Lung (tissue), 12 donors: ENCODE results near the gene CENPT. TPM values are rescaled to one million over a fixed set of nuclear protein-coding genes. Genes with fewer than 3 reads are reported as not detected.

ENCODE experiments used
- ATAC-seq: fragments of 200-7000 bp; cut with Tn5 transposase; one replicate; pipeline ENCODE4 v1.9.1; 2020; ENCODE audit warnings: moderate number of reproducible peaks; ENCODE audit not compliant: insufficient read depth, low FRiP score
- DNase-seq, 3 donors: peaks; one replicate each; pipeline ENCODE4 v3.0.0-alpha.2; 2013 to 2017
- H3K27ac ChIP-seq, 2 donors: one replicate each; pipeline ENCODE4 v1.5.1; 2013; ENCODE audit warnings: mild to moderate bottlenecking in 2 of 2, moderate library complexity in 2 of 2, control low read depth in 1 of 2, inconsistent platforms in 1 of 2, low read depth in 1 of 2, low read length in 1 of 2
- H3K27me3 ChIP-seq, 3 donors: one replicate each; pipeline ENCODE4 v1.5.1; 2013; ENCODE audit warnings: low read length in 2 of 3; ENCODE audit not compliant: control insufficient read depth in 3 of 3, insufficient read depth in 3 of 3
- H3K36me3 ChIP-seq, 4 donors: one replicate each; pipeline ENCODE4 v1.5.1; 2013; ENCODE audit warnings: low read length in 4 of 4, mild to moderate bottlenecking in 1 of 4, moderate library complexity in 1 of 4; ENCODE audit not compliant: control insufficient read depth in 4 of 4, insufficient read depth in 4 of 4
- H3K4me1 ChIP-seq, 5 donors: one replicate each; pipeline ENCODE4 v1.5.1; 2013; ENCODE audit warnings: low read length in 5 of 5, mild to moderate bottlenecking in 2 of 5, moderate library complexity in 1 of 5; ENCODE audit not compliant: control insufficient read depth in 5 of 5, insufficient read depth in 5 of 5
- H3K4me3 ChIP-seq: one replicate; pipeline ENCODE4 v1.5.1; 2013; ENCODE audit warnings: mild to moderate bottlenecking, control low read depth, moderate library complexity
- H3K9ac ChIP-seq, 2 donors: one replicate each; pipeline ENCODE4 v1.5.1; 2013; ENCODE audit warnings: low read length in 2 of 2, control low read depth in 1 of 2; ENCODE audit not compliant: insufficient read depth in 1 of 2
- H3K9me3 ChIP-seq, 4 donors: one replicate each; pipeline ENCODE4 v1.5.1; 2013; ENCODE audit warnings: low read length in 3 of 4, mild to moderate bottlenecking in 1 of 4, moderate library complexity in 1 of 4; ENCODE audit not compliant: control insufficient read depth in 4 of 4, insufficient read depth in 3 of 4
- WGBS, 2 donors: extraction: QIAGEN DNeasy Blood & Tissue Kit; methylation state at CpG; one replicate each; pipeline ENCODE4 v1.1.7; 2013; 5-methylcytosine and 5-hydroxymethylcytosine counted together
- polyA plus RNA-seq, 2 donors: library from polyadenylated mRNA; stranded (reverse); fragments of 200-250 nt; gene quantifications; one replicate each; pipeline ENCODE4 v1.2.1, GENCODE V29; 2013
- total RNA-seq, 2 donors: library from RNA; depleted of rRNA in 1 of 2; stranded (reverse); fragments of >200 nt in 1 of 2; gene quantifications; one replicate each; pipeline ENCODE4 v1.2.1, GENCODE V29; 2014 to 2021
- TF ChIP-seq, protein P1 (sequence below): IDR thresholded peaks from 2 replicates; pipeline ENCODE4 v1.5.1; 2012; ENCODE audit warnings: mild to moderate bottlenecking; ENCODE audit errors: control extremely low read depth, extremely low read depth
- donor health status: control.
- donor health status: control.
- donor health status: Bipolar disorder and iron deficiency.
- donor health status: healthy.
- donor health status: DM: yes; HTN: yes; CAD: no.

The CENPT gene
- total and polyA plus RNA-seq, 4 donors = 28.5 to 47.5 (median 33.0) TPM

DNA sequence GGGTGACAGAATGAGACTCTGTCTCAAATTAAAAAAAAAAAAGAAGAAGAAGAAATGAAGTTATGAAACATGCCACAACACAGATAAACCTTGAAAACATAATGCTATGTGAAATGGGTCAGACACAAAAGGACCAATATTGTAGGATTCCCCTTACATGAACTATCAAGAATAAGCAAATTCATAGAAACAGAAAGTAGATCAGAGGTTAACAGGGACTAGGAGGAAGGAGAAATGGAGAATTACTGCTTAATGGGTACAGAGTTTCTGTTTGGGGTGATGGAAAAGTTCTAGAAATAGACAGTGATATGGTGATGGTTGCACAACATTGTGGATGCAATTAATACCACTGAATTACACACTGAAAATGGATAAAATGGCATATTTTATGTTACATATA lies 57.4 kb downstream of the CENPT start:
- TF ChIP-seq, protein P1, sequence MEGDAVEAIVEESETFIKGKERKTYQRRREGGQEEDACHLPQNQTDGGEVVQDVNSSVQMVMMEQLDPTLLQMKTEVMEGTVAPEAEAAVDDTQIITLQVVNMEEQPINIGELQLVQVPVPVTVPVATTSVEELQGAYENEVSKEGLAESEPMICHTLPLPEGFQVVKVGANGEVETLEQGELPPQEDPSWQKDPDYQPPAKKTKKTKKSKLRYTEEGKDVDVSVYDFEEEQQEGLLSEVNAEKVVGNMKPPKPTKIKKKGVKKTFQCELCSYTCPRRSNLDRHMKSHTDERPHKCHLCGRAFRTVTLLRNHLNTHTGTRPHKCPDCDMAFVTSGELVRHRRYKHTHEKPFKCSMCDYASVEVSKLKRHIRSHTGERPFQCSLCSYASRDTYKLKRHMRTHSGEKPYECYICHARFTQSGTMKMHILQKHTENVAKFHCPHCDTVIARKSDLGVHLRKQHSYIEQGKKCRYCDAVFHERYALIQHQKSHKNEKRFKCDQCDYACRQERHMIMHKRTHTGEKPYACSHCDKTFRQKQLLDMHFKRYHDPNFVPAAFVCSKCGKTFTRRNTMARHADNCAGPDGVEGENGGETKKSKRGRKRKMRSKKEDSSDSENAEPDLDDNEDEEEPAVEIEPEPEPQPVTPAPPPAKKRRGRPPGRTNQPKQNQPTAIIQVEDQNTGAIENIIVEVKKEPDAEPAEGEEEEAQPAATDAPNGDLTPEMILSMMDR = no peak
- Histone ChIP-seq H3K27me3 (no peaks in the 10 kb centered on the region), H3K36me3 (no peaks in the 10 kb centered on the region), H3K4me1 (no peaks in the 10 kb centered on the region), H3K4me3 (no peak overlapping the region), H3K9me3 (no peaks in the 10 kb centered on the region), H3K9ac (no peak overlapping the region), H3K27ac (no peak overlapping the region)
- ATAC-seq (no peak), DNase-seq (no peak)

DNA sequence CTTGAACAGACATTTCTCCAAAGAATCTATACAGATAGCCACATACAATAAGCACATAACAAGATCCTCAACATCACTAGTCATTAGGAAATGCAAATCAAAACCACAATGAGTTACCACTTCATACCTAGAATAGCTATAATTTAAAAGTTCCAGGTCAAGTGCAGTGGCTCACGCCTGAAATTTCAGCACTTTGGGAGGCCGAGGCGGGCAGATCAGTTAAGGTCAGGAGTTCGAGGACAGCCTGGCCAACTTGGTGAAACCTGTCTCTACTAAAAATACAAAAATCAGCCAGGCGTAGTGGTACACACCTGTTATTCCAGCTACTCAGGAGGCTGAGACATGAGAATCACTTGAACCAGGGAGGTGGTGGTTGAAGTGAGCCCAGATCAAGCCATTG lies 61.0 kb downstream of the CENPT start:
- H3K27ac ChIP-seq = no peak overlapping the region
- H3K27me3 ChIP-seq = no peaks in the 10 kb centered on the region
- no peak overlapping the region for H3K9ac ChIP-seq
- H3K4me1 ChIP-seq = peaks cover 0 to 4% (median 0%) of the 10 kb centered on the region in 5 donors
- WGBS, 2 donors = 81 to 89% methylated on average over 5 of the region's 5 CpGs
- TF ChIP-seq, protein P1 = no peak
- H3K4me3 ChIP-seq = no peak overlapping the region
- ATAC-seq = no peak
- no peak for DNase-seq
- no peaks in the 10 kb centered on the region for H3K9me3 ChIP-seq
- peaks cover 0 to 2% (median 0%) of the 10 kb centered on the region in 4 donors for H3K36me3 ChIP-seq

DNA sequence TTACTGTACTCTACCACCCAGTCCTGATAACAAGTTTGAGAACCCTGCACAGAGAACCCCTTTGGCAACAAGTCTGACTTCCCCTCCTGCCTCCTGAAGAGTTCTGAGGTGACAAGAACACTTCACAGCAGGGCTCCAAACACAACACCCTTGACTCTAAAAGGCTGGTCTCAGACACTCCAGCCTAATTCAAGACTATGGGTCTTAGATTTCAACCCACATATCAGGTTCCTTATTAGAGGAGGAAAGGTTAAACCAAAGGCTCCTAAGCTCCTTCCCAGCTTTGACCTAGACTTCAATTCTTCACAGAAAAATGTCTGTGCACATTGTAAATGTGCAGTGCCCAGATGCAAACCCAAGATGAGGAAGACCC lies 64.2 kb downstream of the CENPT start:
- Histone ChIP-seq H3K4me1 (peaks cover 0 to 11% (median 0%) of the 10 kb centered on the region in 5 donors), H3K36me3 (peaks cover 0 to 3% (median under 1%) of the 10 kb centered on the region in 4 donors), H3K27me3 (no peaks in the 10 kb centered on the region), H3K4me3 (no peak overlapping the region), H3K9me3 (no peaks in the 10 kb centered on the region), H3K27ac (no peak overlapping the region), H3K9ac (no peak overlapping the region)
- ATAC-seq = peak; percentile 40
- peak in 1 of 3 donors; percentile 31 for DNase-seq
- TF ChIP-seq, protein P1 = no peak

DNA sequence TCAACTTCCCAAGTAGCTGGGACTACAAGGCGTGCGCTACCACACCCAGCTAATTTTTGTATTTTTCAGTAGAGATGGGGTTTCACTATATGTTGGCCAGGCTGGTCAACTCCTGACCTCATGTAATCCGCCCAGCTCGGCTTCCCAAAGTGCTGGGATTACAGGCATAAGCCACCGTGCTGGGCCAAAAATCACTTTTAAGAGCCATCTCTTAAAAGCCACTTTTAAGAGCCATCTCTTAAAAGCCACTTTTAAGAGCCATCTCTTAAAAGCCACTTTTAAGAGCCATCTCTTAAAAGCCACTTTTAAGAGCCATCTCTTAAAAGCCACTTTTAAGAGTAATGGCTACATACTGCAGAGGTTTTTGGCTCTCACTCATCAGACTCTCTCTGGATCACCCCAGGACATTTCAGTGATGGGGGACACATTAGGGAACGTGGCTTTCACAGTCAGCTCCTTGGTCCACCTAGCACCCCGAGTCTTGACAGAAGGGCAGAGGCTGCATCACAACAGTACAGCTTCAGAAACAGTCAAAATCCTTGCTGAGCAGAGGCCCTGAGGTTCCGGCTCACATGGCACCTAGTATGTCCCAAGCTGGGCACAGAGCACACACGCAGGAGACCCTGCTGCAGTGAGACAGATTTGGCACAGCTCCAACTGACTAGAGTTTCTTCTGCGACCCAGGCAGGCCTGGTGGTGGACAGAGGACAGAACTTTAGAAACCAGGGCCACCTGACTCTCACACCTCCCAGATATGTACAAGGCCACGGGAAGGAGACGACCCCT lies 64.7 kb downstream of the CENPT start:
- ATAC-seq = no peak
- Histone ChIP-seq H3K9ac (no peak overlapping the region), H3K4me3 (no peak overlapping the region), H3K36me3 (peaks cover 0 to 3% (median under 1%) of the 10 kb centered on the region in 4 donors), H3K27me3 (no peaks in the 10 kb centered on the region), H3K4me1 (peaks cover 0 to 11% (median 0%) of the 10 kb centered on the region in 5 donors), H3K9me3 (no peaks in the 10 kb centered on the region), H3K27ac (no peak overlapping the region)
- 71 to 84% methylated on average over 12 of the region's 12 CpGs for WGBS, 2 donors
- DNase-seq = peak in 1 of 3 donors; percentile 16
- TF ChIP-seq, protein P1 = no peak
